Parathyroid adenoma (tissue), 2 donors: ENCODE measurements around the gene PLAAT2.

Experiments
- H2AFZ ChIP-seq: fragments of 300-600 bp; sonication (generic); one replicate; pipeline ENCODE4 v1.7.0; 2017; ENCODE audit warnings: antibody characterized with exemption, mild to moderate bottlenecking
- H3K27ac ChIP-seq: fragments of 300-600 bp; sonication (generic); one replicate; pipeline ENCODE4 v1.7.0; 2017
- H3K27me3 ChIP-seq: fragments of 300-600 bp; sonication (generic); one replicate; pipeline ENCODE4 v1.7.0; 2017; ENCODE audit warnings: low read length; ENCODE audit not compliant: control insufficient read depth, insufficient read depth
- H3K36me3 ChIP-seq: fragments of 300-600 bp; sonication (generic); one replicate; pipeline ENCODE4 v1.7.0; 2017; ENCODE audit warnings: low read length; ENCODE audit not compliant: control insufficient read depth, insufficient read depth
- H3K4me1 ChIP-seq: fragments of 300-600 bp; sonication (generic); one replicate; pipeline ENCODE4 v1.7.0; 2017; ENCODE audit warnings: control low read depth
- H3K4me2 ChIP-seq: fragments of 300-600 bp; sonication (generic); one replicate; pipeline ENCODE4 v1.7.0; 2017; ENCODE audit warnings: low read length
- H3K4me3 ChIP-seq: fragments of 300-600 bp; sonication (generic); one replicate; pipeline ENCODE4 v1.7.0; 2017; ENCODE audit warnings: low read depth, low read length
- H3K79me2 ChIP-seq: fragments of 300-600 bp; sonication (generic); one replicate; pipeline ENCODE4 v1.7.0; 2017; ENCODE audit warnings: control low read depth
- H3K9ac ChIP-seq: fragments of 300-600 bp; sonication (generic); one replicate; pipeline ENCODE4 v1.7.0; 2017; ENCODE audit warnings: mild to moderate bottlenecking
- H3K9me3 ChIP-seq: fragments of 300-600 bp; sonication (generic); one replicate; pipeline ENCODE4 v1.7.0; 2017; ENCODE audit warnings: low read length; ENCODE audit not compliant: control insufficient read depth
- TF ChIP-seq, protein P1 (sequence below): fragments of 300-600 bp; sonication (generic); IDR thresholded peaks from one replicate; pipeline ENCODE4 v1.7.0; 2017; ENCODE audit warnings: antibody characterized with exemption, mild to moderate bottlenecking
- donor health status: primary hyperparathyroidism.

PLAAT2 gene

DNA sequence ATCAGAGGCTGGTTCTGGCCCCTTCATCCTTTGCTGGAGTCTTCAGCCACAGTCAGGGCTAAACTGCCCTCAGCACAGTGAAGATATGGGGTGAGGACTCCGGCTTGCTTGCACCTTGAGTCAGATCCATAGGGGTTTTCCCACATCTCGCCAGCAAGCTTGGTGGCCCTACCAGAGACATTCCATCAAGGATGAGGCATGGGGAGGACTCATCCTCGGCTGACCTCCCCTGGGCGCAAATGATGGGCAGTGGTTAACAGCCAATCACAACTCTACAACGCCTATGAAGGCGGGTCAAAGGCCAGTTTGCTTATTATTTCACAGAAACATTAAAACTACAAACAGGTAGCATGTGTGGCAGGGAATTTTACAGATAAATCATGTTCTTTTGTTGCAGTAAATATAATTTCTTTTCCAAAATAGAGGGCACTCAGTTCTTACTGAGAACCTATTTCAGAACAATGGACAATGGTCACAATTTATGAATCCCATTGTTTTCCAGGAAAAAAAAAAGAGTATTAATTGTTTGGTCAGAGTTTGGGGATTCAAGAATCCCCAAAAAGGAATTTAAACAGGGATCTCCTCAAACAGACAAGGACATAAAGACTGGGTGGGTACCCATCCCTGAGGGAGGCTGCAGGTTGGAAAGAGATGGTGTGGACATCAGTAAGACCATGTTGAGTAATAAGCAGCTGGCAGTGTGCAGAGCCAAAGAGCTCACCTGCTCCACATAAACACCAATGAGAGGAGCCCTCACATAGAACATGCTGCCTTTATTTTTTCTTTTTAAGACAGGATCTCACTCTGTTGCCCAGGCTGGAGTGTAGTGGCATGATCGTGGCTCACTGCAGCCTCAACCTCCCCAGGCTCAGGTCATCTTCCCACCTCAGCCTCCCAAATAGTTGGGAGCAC is 36.3 kb upstream of the PLAAT2 start:
- Histone ChIP-seq H3K9me3 (no peaks in the 10 kb centered on the region), H3K4me1 (no peaks in the 10 kb centered on the region), H3K27me3 (no peaks in the 10 kb centered on the region), H2AFZ (no peak overlapping the region), H3K36me3 (no peaks in the 10 kb centered on the region), H3K27ac (no peak overlapping the region), H3K4me2 (no peak overlapping the region), H3K9ac (no peak overlapping the region), H3K4me3 (no peak overlapping the region), H3K79me2 (no peaks in the 10 kb centered on the region)
- TF ChIP-seq, protein P1, sequence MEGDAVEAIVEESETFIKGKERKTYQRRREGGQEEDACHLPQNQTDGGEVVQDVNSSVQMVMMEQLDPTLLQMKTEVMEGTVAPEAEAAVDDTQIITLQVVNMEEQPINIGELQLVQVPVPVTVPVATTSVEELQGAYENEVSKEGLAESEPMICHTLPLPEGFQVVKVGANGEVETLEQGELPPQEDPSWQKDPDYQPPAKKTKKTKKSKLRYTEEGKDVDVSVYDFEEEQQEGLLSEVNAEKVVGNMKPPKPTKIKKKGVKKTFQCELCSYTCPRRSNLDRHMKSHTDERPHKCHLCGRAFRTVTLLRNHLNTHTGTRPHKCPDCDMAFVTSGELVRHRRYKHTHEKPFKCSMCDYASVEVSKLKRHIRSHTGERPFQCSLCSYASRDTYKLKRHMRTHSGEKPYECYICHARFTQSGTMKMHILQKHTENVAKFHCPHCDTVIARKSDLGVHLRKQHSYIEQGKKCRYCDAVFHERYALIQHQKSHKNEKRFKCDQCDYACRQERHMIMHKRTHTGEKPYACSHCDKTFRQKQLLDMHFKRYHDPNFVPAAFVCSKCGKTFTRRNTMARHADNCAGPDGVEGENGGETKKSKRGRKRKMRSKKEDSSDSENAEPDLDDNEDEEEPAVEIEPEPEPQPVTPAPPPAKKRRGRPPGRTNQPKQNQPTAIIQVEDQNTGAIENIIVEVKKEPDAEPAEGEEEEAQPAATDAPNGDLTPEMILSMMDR: no peak

DNA sequence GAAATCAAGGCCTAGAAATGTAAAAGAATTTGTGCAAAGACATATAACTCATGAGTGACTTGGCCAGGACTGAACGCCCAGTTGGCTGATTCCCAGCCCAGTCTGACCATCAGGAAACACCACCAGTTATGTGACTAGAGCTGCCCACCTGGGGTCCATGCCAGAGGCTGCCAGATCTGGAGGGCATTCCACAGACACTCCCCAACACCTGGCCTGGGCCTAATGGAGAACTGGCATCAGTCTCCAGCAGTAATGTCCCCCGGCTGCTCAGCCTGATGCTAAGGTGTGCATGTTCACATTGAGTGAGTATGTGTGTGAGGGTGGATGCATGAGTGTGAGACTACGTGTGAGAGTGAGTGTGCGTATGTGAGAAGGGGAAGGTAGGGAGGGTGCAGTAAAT is 35.4 kb upstream of the PLAAT2 start:
- Histone ChIP-seq H3K4me1 (no peaks in the 10 kb centered on the region), H3K36me3 (no peaks in the 10 kb centered on the region), H3K27me3 (no peaks in the 10 kb centered on the region), H3K79me2 (no peaks in the 10 kb centered on the region), H3K9ac (no peak overlapping the region), H2AFZ (no peak overlapping the region), H3K4me3 (no peak overlapping the region), H3K4me2 (no peak overlapping the region), H3K9me3 (no peaks in the 10 kb centered on the region), H3K27ac (no peak overlapping the region)
- TF ChIP-seq, protein P1: no peak

DNA sequence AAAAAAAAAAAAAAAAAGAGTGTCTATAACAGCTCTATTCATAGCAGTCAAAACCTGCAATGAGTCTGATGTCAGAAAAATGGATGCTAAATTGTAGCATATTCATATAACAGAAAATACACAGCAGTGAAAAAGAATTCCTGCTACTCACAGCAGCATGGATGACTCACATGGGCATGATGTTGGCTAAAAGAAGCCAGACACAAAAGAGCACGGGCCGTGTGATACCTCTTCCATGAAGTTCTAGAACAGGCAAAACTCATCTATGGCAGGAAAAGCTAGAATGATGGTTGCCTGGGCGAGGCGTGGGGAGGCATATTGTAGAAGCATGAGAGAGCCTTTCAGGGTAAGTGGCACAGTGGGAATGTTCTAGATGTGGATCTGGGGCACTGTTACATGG is 32.1 kb upstream of the PLAAT2 start:
- H3K9ac ChIP-seq: no peak overlapping the region
- no peaks in the 10 kb centered on the region for H3K36me3 ChIP-seq
- TF ChIP-seq, protein P1: no peak
- H3K27me3 ChIP-seq: no peaks in the 10 kb centered on the region
- no peak overlapping the region for H2AFZ ChIP-seq
- H3K4me2 ChIP-seq: no peak overlapping the region
- no peak overlapping the region for H3K27ac ChIP-seq
- H3K4me1 ChIP-seq: no peaks in the 10 kb centered on the region
- no peaks in the 10 kb centered on the region for H3K9me3 ChIP-seq
- no peaks in the 10 kb centered on the region for H3K79me2 ChIP-seq
- H3K4me3 ChIP-seq: no peak overlapping the region

DNA sequence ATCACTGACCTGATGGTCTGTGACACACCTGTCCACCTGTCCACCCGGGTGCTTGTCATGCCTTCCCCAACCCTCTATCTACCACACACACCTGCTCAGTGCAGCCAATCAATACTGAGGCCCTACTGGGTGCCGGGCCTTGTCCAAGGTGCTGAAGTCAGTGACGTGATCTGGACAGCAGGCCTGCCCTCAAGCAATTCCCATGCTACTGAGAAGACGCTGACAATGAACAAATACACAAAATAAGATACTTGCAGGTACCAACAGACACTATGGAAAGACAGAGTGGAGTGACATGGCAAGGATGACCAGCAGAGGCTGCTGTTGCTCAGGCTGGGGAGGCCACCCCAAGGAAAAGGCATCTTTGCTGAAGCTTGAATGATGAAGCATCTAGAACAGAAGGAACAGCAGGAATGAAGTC is 29.8 kb upstream of the PLAAT2 start:
- H3K4me3 ChIP-seq: no peak overlapping the region
- no peak overlapping the region for H2AFZ ChIP-seq
- H3K79me2 ChIP-seq: no peaks in the 10 kb centered on the region
- no peak overlapping the region for H3K4me2 ChIP-seq
- H3K27ac ChIP-seq: no peak overlapping the region
- H3K36me3 ChIP-seq: no peaks in the 10 kb centered on the region
- TF ChIP-seq, protein P1: peak; percentile 38
- H3K4me1 ChIP-seq: no peaks in the 10 kb centered on the region
- H3K9ac ChIP-seq: no peak overlapping the region
- H3K27me3 ChIP-seq: no peaks in the 10 kb centered on the region
- no peaks in the 10 kb centered on the region for H3K9me3 ChIP-seq
